ENCODE results near the gene RAE1. TPM values are rescaled to one million over a fixed set of nuclear protein-coding genes. Genes with fewer than 3 reads are reported as not detected.

Gene RAE1
- total and polyA plus RNA-seq, 2 donors (not counting 3 experiments of a cell fraction or from before 2014, with no cell fraction given), result 34.1 to 55.8 TPM

GRCh38 chr20:57396212-57396983 is 45.3 kb downstream of the RAE1 start:
- no peak for DNase-seq (ENCODE audit: low read depth, low spot score)
- H3K27me3 ChIP-seq (ENCODE audit: control insufficient read depth in 2 of 2, insufficient read depth in 2 of 2, low read length in 2 of 2), result no peaks in the 10 kb centered on the region
- peak overlapping the region; percentile 69 for H3K27ac ChIP-seq (ENCODE audit: insufficient read depth, low read depth, low read length)
- H2AFZ ChIP-seq (ENCODE audit: low read depth, low read length), result no peak overlapping the region
- dilution Hi-C loops (cut with MboI; ENCODE audit: extremely low pct_ligation_motif_present, low sequenced_read_pairs), result no loop called here
- peaks cover 17% of the 10 kb centered on the region for H3K79me2 ChIP-seq (ENCODE audit: control insufficient read depth, insufficient read depth, low read length)
- no peak for TF ChIP-seq POLR2A (IDR thresholded peaks at IDR 0.05; ENCODE audit: low read depth, low read length)
- no peak for TF ChIP-seq FOS (IDR thresholded peaks at IDR 0.05; ENCODE audit: borderline replicate concordance, insufficient read depth, low read length)
- no peak for TF ChIP-seq CTCF (IDR thresholded peaks at IDR 0.05; ENCODE audit: extremely low read depth in 1 of 2, insufficient read depth in 1 of 2, low read depth in 1 of 2, low read length in 2 of 2)
- no TSS peak for BruUV-seq (replicated peaks)
- H3K4me1 ChIP-seq (ENCODE audit: control insufficient read depth, extremely low read depth, insufficient read depth, low read length), result peaks cover 14% of the 10 kb centered on the region
- H4K20me1 ChIP-seq (replicated peaks; ENCODE audit: control insufficient read depth, extremely low read depth, insufficient read depth, low read length), result no peaks in the 10 kb centered on the region
- FAIRE-seq, result no peak
- H3K4me3 ChIP-seq (replicated peaks in 1 of 3; ENCODE audit: insufficient read depth in 1 of 3, low read depth in 1 of 3, low read length in 3 of 3), result no peak overlapping the region
- no peak overlapping the region for H3K4me2 ChIP-seq (ENCODE audit: insufficient read depth, low read length)
- ChIA-PET CTCF (interaction anchor here (1.4 kb wide), 2 partner anchors 15 to 846 kb away, joined by 4 to 7 read pairs; no protein-coding TSS in a partner anchor), POLR2A (no interaction called here)
- no peaks in the 10 kb centered on the region for H3K9me3 ChIP-seq (replicated peaks; ENCODE audit: control insufficient read depth, insufficient read depth, low read length)
- intact Hi-C loops (cut with micrococcal nuclease), result loop anchor here (10.0 kb wide), 1 partner anchor 1008 kb away; no protein-coding TSS in a partner anchor
- H3K9ac ChIP-seq (replicated peaks; ENCODE audit: extremely low read depth, insufficient read depth, low read length), result peak overlapping the region; percentile 30
- peaks cover 5 to 27% of the 10 kb centered on the region in 2 experiments for H3K36me3 ChIP-seq (ENCODE audit: control insufficient read depth in 2 of 2, extremely low read depth in 1 of 2, insufficient read depth in 2 of 2, low read length in 2 of 2)
- no peaks in the 10 kb centered on the region for H3K9me1 ChIP-seq (replicated peaks; ENCODE audit: control insufficient read depth, extremely low read depth, insufficient read depth, low read length)
